ENCODE measurements around the gene NDUFA8. TPM values are rescaled to one million over a fixed set of nuclear protein-coding genes. Genes with fewer than 3 reads are reported as not detected.

NDUFA8 gene
- total and polyA plus RNA-seq, 9 of the 15 experiments (the other 6 are each of a cell fraction or from before 2014, with no cell fraction given), result 105 to 212 (median 133) TPM

- TF ChIP-seq CHAMP1 (IDR thresholded peaks at IDR 0.05), result no peak
- no peak for TF ChIP-seq ZNF518B (CRISPR knock-in tag; IDR thresholded peaks at IDR 0.05)
- TF ChIP-seq E2F1 (CRISPR knock-in tag; IDR thresholded peaks at IDR 0.05), result no peak
- no peak for TF ChIP-seq ATF6 (CRISPR knock-in tag; IDR thresholded peaks at IDR 0.05)
- TF ChIP-seq TSHZ1 (CRISPR knock-in tag; IDR thresholded peaks at IDR 0.05), result no peak
- TF ChIP-seq ZNF282 (CRISPR knock-in tag; IDR thresholded peaks at IDR 0.05), result no peak
- TF ChIP-seq HMG20A (CRISPR knock-in tag; conservative IDR thresholded peaks at IDR 0.05), result no peak
- no peak for TF ChIP-seq SMARCA4 (IDR thresholded peaks at IDR 0.05)
Observed at GRCh38 chr9:122134822-122135528, 24.6 kb downstream of the NDUFA8 start (continued).

Data from K562 (cell line).